Measurements from ENCODE around the gene GPR87.

The GPR87 gene

GRCh38 chr3:151293127-151293526, 23.5 kb downstream of the GPR87 start:
- Mint-ChIP-seq H3K9me3 (no peaks in the 10 kb centered on the region), H3K36me3 (ENCODE audit: low read depth) (no peaks in the 10 kb centered on the region), H3K4me1 (no peaks in the 10 kb centered on the region), H3K4me3 (no peak overlapping the region), H3K27me3 (ENCODE audit: low read depth) (peaks cover 4% of the 10 kb centered on the region), H3K27ac (no peak overlapping the region)
- no peak for TF ChIP-seq CTCF (IDR thresholded peaks at IDR 0.05; ENCODE audit: unreplicated experiment in 3 of 3)

- H3K4me3 Mint-ChIP-seq, result no peak overlapping the region
- peaks cover 4% of the 10 kb centered on the region for H3K27me3 Mint-ChIP-seq (ENCODE audit: low read depth)
- H3K4me1 Mint-ChIP-seq, result no peaks in the 10 kb centered on the region
- H3K36me3 Mint-ChIP-seq (ENCODE audit: low read depth), result no peaks in the 10 kb centered on the region
- H3K27ac Mint-ChIP-seq, result no peak overlapping the region
- peak; percentile 26 to 51 (median 43) for TF ChIP-seq CTCF (IDR thresholded peaks at IDR 0.05; ENCODE audit: unreplicated experiment in 3 of 3)
- H3K9me3 Mint-ChIP-seq, result no peaks in the 10 kb centered on the region
Measured at GRCh38 chr3:151290673-151291072, 25.9 kb downstream of the GPR87 start.

DNA sequence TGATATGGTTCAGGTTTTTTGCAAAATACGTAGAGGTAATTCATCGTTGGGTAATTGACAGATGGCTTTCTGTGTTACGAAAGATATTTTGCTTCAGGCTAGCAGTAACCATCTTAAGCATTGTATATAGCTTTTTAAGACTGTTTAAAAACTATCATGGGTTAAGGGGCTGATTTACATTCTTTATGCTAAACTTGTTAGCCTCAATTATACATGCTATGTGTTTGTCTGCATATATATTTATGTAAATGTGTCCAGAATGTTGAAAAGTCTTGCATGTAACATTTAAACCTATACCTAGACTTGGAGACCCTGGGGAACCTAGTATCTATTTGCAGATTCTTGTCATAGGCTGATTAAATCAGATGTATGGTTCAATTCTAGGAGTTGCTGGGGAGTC, 27.2 kb downstream of the GPR87 start:
- Mint-ChIP-seq H3K27ac (no peak overlapping the region), H3K4me1 (no peaks in the 10 kb centered on the region), H3K9me3 (no peaks in the 10 kb centered on the region), H3K36me3 (ENCODE audit: low read depth) (no peaks in the 10 kb centered on the region), H3K4me3 (no peak overlapping the region), H3K27me3 (ENCODE audit: low read depth) (peaks cover 7% of the 10 kb centered on the region)
- no peak for TF ChIP-seq CTCF (IDR thresholded peaks at IDR 0.05; ENCODE audit: unreplicated experiment in 3 of 3)

- Mint-ChIP-seq H3K27ac (no peak overlapping the region), H3K27me3 (ENCODE audit: low read depth) (peaks cover 3% of the 10 kb centered on the region), H3K9me3 (no peaks in the 10 kb centered on the region), H3K4me3 (no peak overlapping the region), H3K4me1 (peaks cover 29% of the 10 kb centered on the region), H3K36me3 (ENCODE audit: low read depth) (no peaks in the 10 kb centered on the region)
- TF ChIP-seq CTCF (IDR thresholded peaks at IDR 0.05; ENCODE audit: unreplicated experiment in 3 of 3), result no peak
Measured at GRCh38 chr3:151285940-151286339, 30.7 kb downstream of the GPR87 start.

DNA sequence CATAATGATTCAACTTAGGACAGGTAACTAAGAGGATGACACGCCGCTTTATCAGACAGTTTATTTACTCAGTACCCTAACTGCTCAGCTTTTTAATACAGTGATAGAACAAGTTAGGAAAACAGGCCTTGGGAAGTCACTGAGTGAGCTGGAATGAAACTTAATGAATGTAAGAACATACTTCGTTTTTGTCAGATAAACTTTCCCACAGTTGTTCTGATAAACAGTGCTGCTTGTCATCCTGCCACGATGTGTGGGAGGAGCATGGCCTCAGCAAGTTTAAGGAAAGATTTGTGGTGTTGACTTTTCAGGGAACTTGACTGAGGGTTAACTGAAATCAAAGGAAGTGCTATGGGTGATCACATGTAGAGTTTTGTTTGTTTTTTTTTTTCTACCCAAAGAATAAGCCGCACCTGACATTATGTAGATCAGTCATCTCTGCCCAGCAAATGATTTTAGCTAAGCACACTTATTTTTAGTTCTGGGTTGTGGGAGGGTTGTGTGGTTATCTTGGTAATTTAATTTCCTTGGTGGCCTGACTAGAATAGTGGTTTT, 32.6 kb downstream of the GPR87 start:
- H3K36me3 Mint-ChIP-seq (ENCODE audit: low read depth), result no peaks in the 10 kb centered on the region
- peaks cover 29% of the 10 kb centered on the region for H3K4me1 Mint-ChIP-seq
- peaks cover 3% of the 10 kb centered on the region for H3K27me3 Mint-ChIP-seq (ENCODE audit: low read depth)
- no peak for TF ChIP-seq CTCF (IDR thresholded peaks at IDR 0.05; ENCODE audit: unreplicated experiment in 3 of 3)
- H3K9me3 Mint-ChIP-seq, result no peaks in the 10 kb centered on the region
- H3K27ac Mint-ChIP-seq, result peak overlapping the region in 1 of 3 experiments; percentile 68
- no peak overlapping the region for H3K4me3 Mint-ChIP-seq

- Mint-ChIP-seq H3K27ac (peak overlapping the region in 1 of 3 experiments; percentile 34), H3K27me3 (ENCODE audit: low read depth) (peaks cover 3% of the 10 kb centered on the region), H3K4me1 (peaks cover 29% of the 10 kb centered on the region), H3K4me3 (no peak overlapping the region), H3K9me3 (no peaks in the 10 kb centered on the region), H3K36me3 (ENCODE audit: low read depth) (no peaks in the 10 kb centered on the region)
- no peak for TF ChIP-seq CTCF (IDR thresholded peaks at IDR 0.05; ENCODE audit: unreplicated experiment in 3 of 3)
Measured at GRCh38 chr3:151283387-151283786, 33.2 kb downstream of the GPR87 start.

Data from nephron (organoid).